GM21717 (cell line): ENCODE measurements around the gene CCNJL.
"Not testable (repeated sequence)": the region's sequence is repeated elsewhere in the genome, so short reads cannot be mapped to it uniquely, and the experiment has no call there.

Experiments
- ATAC-seq: cut with Tn5 transposase; IDR thresholded peaks from one replicate; pipeline ENCODE4 v1.9.1; 2021; ENCODE audit warnings: mild to moderate bottlenecking, moderate library complexity; ENCODE audit not compliant: unreplicated experiment

Gene CCNJL

GRCh38 chr5:160312134-160312959, at the start of gene CCNJL:
Gene CCNJL, minus strand, starts transcription at chr5:160312564. Its CDS starts 641 bp downstream, at chr5:160311923.
- no peak for ATAC-seq

DNA sequence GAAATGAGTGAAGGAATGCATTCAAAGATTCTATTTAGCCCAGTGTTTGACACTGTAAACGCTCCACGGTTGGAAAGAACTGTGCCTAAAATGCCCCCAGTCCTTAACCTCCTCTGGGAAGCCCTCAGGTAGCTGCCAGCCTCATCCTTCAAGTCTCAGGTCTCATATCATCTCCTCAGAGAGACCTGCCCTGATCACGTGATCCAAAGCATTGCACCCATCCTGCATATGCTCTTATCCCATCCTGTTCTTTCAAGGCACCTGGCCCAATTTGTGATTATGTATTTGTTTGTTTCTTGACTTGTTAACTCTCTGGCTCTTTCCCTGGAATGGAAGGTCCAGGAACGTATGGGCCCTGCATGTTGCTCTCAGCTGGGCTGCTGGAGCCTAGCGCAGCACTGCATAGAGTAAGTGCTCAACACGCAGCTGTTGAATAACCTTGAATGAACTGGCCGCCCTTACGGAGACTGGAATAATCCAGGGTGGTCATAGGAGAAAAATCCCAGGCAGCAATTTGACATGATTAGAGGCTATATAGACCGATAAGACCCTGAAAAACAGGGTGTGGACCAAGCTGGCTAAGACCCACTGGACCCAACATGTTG, 49.4 kb upstream of the CCNJL start:
- no peak for ATAC-seq

GRCh38 chr5:160360310-160360709, 47.9 kb upstream of the CCNJL start:
- no peak for ATAC-seq

GRCh38 chr5:160359816-160360215, 47.5 kb upstream of the CCNJL start:
- no peak for ATAC-seq

GRCh38 chr5:160359242-160359641, 46.9 kb upstream of the CCNJL start:
- no peak for ATAC-seq

GRCh38 chr5:160357861-160358411, 45.6 kb upstream of the CCNJL start:
- no peak for ATAC-seq

DNA sequence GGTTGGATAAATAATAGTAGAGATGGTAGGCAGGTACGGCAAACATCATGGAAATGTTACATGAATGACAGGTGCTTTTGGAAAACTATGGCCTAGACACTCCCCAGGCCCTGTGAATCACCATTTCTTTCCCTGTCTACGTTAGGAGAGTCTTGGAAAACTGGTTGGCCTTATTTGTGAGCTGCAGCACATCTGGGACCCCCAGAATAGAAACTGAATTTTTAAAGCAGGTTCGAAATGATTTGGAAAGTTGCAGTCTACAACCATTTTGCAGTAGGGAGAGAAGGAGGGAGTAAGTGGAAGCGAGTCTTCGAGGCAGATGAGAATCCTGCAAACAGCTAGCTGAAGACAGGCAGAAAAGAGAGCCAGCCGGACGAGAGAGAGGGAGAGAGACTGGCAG, 45.0 kb upstream of the CCNJL start:
- ATAC-seq = no peak

- no peak for ATAC-seq
Measured at GRCh38 chr5:160356550-160357347, 44.4 kb upstream of the CCNJL start.

DNA sequence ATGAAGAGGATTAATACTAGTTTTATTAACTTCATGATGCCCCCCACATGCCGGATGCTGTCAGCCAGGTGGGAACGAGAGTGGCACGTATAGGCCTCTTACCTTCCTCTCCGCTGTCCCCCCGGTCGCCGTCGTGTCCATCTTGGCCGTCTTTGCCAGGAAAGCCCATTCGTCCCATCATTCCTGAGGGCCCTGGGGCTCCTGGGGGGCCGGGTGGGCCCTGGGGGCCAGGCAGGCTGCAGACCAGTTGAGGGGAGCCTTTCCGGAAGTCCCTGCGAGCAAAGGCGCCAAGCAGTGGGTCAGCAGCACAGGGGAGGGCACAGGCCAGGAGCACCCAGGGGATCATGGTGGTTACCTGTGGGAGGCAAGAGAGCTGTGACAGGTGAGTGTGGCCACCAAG, 42.3 kb upstream of the CCNJL start:
- ATAC-seq = no peak

GRCh38 chr5:160353379-160353778, 41.0 kb upstream of the CCNJL start:
- no peak for ATAC-seq

DNA sequence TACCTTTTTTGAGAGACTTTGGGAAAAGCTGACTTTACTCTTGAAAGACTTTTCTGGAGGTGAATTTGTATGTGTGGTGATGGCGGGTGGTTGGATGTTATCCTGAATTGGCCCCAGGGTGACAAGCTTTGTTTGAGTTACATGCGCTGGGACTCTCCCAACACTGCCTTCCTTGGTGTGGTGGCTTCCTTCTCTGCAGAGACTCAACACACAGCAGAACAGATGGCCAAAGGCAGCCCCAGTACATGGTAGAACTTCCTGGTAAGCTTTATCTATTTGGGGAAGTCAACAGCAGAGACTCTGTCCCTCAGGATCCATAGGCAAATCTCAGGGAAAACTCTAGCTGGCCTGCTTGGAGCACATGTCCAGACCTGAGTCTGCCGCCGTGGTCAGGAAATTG, 39.9 kb upstream of the CCNJL start:
- no peak for ATAC-seq

GRCh38 chr5:160349935-160350303, 37.6 kb upstream of the CCNJL start:
- no peak for ATAC-seq

- no peak for ATAC-seq
Measured at GRCh38 chr5:160349249-160349934, 37.0 kb upstream of the CCNJL start.

- ATAC-seq = no peak
Measured at GRCh38 chr5:160348080-160348479, 35.7 kb upstream of the CCNJL start.

- ATAC-seq = no peak
Measured at GRCh38 chr5:160347448-160347847, 35.1 kb upstream of the CCNJL start.

DNA sequence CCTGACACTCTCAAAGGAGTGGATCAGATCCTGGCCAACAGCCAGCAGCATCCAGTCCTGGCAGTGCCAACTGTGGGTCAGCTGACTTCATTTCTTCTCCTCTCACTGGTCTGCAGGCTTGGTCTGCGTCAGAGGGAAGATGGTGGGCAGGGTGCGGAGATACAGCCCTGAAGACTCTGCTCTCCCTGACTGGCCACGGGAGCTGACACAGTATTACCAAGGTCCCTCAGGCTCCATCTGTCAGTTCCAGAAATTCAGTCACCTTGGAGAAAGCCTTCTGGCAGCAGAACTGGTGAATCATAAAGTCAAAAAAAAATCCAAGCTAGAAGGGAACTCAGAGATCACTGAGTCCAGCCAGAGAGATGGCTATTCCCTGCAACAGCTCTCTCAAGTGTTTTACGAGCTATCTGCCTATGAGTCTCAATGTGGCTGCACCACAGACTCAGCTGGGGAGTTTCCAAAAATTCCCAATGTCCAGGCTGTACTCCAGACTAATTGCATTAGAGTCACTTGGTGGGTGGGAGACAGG, 30.1 kb upstream of the CCNJL start:
- no peak for ATAC-seq

DNA sequence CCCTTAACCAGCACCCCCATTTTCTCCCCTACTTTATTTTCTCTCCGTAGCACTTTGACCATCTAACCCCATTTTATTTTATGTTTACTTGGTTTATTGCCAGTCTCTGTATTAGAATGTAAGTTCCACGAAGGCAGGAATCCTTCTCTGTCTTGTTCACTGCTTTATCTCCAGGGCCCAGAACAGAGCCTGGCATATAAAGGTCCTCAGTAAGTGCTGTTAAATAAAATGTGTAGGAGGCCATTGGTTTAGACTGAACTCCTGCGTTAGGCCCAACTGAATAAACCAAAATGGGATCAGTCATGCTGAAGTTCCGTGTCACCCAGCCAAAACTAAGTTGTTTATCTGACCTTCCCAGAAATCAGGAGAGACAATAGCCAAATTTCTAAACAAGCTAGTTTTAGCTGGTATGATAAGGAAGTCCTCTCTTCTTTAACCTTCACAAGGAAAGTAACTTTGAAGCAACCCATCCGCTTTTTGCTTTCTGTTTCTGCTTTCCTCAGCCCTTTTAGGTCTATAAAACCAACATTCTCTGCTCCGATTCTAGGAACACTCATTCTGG, 29.0 kb upstream of the CCNJL start:
- ATAC-seq = no peak

DNA sequence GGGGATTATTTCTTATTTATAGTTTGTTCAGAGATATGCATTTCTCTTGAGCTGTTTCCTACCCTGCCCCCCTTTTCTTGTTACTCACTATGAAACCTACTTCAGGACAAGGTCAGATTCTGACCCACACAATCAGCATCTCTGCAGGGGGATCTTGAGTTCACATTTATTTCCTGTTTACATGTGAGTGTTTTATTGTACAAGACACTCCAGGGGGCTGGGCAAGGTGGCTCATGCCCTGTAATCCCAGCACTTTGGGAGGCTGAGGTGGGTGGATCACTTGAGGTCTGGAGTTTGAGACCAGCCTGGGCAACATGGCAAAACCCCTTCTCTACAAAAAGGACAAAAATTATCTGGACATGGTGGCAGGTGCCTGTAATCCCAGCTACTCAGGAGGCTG, 28.1 kb upstream of the CCNJL start:
- ATAC-seq = not testable (repeated sequence)

DNA sequence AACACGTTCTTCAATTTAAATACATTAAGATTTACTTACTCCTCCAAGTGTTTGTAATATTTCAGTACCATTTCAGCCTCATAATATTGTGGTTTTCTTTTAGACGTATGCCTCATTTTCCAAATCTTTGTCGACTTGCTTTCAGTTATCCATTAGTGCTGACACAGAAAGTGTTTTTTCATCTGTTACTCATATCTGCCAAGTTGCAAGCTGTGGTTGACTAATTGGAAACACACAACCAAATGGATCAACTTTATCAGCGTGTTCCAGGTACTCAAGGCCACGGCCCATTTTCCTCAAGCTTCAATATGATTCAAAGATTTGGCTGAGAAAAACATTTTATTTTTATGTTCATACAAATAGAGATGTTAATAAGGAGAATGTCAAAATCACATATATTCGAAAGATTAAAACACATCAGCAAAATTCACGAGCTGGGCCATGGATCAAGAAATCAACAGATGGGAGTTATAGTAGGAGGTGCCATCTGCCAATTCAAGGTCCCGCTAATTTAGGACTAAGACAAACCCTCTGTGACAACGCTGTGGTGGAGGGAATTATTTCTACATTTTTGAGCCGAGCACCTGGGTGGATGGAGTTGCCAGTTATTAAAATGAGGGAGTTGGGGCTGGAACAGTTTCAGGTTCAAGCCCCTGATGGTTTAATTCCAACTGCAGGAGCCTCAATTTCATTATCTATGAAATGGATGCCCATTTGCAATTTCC, 27.2 kb upstream of the CCNJL start:
- no peak for ATAC-seq

DNA sequence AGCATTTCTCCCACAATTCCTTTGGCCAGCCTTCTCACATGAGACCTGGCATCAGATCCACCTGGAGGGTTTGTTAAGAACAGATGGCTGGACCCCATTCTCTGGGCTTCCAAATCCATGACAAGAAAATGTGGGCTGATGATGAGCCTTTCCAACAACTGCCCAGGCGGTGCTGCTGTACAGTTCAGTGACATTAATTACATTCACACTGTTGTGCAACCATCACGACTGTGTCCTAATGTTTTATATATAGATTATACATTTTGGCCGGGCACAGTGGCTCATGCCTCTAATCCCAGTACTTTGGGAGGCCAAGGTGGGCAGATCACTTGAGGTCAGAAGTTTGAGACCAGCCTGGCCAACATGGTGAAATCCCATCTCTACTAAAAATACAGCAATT, 22.4 kb upstream of the CCNJL start:
- ATAC-seq = not testable (repeated sequence)
